ENCODE data around the gene RPS2.

GRCh38 chr16:1930338-1930720 is 34.3 kb downstream of the RPS2 start:
- TF ChIP-seq POLR2AphosphoS5 (IDR thresholded peaks at IDR 0.05; ENCODE audit: low read depth, low read length) (no peak), POLR2A (IDR thresholded peaks at IDR 0.05; ENCODE audit: low read depth, low read length) (no peak)

Measured in GM12892 (cell line).